Activated naive CD4-positive, alpha-beta T cell treated with anti-CD3 and anti-CD28 coated beads for 36 hours (primary cell): Measurements from ENCODE around the gene ADGB. TPM values are rescaled to one million over a fixed set of nuclear protein-coding genes. Genes with fewer than 3 reads are reported as not detected.
"Not testable (repeated sequence)": the region's sequence is repeated elsewhere in the genome, so short reads cannot be mapped to it uniquely, and the experiment has no call there.

ENCODE experiments used
- CTCF ChIA-PET: fragments of 350-600 bp; sonication (Branson Sonifier 250); formaldehyde crosslinking; loops from one replicate; lab custom pipeline; 2021; ENCODE audit warnings: antibody characterized with exemption; lab: Charles Lee
- DNase-seq: peaks from one replicate; pipeline ENCODE4 v3.0.0-alpha.2; 2020
- H3K27ac Mint-ChIP-seq: one replicate; pipeline ENCODE4 v1.8.0; 2021; ENCODE audit warnings: mild to moderate bottlenecking, mixed read lengths
- H3K27me3 Mint-ChIP-seq: one replicate; pipeline ENCODE4 v1.8.0; 2021; ENCODE audit warnings: low read depth, mixed read lengths
- H3K36me3 Mint-ChIP-seq: one replicate; pipeline ENCODE4 v1.8.0; 2021; ENCODE audit warnings: low read depth, mixed read lengths
- H3K4me1 Mint-ChIP-seq: one replicate; pipeline ENCODE4 v1.8.0; 2021; ENCODE audit warnings: low read depth, mixed read lengths
- H3K4me3 Mint-ChIP-seq: one replicate; pipeline ENCODE4 v1.8.0; 2021; ENCODE audit warnings: mild to moderate bottlenecking, moderate library complexity, mixed read lengths
- H3K9me3 Mint-ChIP-seq: one replicate; pipeline ENCODE4 v1.8.0; 2021; ENCODE audit warnings: mixed read lengths
- intact Hi-C: fragments of 100-400 bp; cut with micrococcal nuclease; formaldehyde crosslinking; loops from one replicate; pipeline ENCODE4 v1.15.1; 2023
- total RNA-seq, 2 experiments: library from RNA; stranded (reverse); gene quantifications; one replicate each; pipeline ENCODE4 v1.2.3, GENCODE V29; 2021

The ADGB gene
- total RNA-seq, 2 experiments from 2014 or later = not detected

DNA sequence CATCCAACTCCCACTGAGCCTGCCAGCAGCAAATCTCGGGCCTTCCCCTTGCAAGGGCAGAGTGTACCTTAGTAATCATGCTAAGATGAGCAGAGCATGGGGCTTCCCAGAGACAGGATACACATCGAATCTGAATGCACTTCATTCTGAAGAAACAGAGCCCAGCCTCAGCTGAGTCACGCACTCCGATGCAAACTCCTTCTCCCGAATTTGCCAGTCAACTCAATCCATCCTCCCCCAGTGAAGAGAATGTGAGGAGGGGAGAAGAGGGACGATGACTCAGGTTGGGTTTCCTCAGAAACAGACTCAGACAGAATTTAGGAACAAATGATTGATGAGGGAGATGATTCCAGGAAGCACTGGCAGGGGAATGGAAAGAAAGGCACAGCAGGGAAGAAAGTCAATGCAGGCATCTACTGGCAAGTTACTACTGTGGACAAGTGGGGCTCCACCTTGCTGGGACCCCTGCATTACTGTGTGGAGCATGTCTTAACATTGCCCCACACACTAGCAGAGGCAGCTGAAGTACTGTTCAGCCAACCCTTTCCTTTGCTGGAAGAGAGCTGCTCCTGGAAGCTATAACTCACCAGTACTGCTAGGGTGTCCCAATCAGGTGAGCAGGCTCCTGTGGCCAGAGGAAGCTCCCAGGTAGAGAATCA is 251.6 kb downstream of the ADGB start:
- Mint-ChIP-seq H3K9me3 (peaks cover 16% of the 10 kb centered on the region), H3K27me3 (peaks cover 7% of the 10 kb centered on the region), H3K4me3 (no peak overlapping the region), H3K36me3 (peaks cover 2% of the 10 kb centered on the region), H3K27ac (peak overlapping the region; percentile 71), H3K4me1 (peaks cover 31% of the 10 kb centered on the region)
- CTCF ChIA-PET = no interaction called here
- DNase-seq = peak; percentile 72
- intact Hi-C loops = loop anchor here (1.0 to 5.0 kb wide), 7 partner anchors 418 to 1297 kb away; partner anchors contain the start of genes EPM2A and SHPRH

DNA sequence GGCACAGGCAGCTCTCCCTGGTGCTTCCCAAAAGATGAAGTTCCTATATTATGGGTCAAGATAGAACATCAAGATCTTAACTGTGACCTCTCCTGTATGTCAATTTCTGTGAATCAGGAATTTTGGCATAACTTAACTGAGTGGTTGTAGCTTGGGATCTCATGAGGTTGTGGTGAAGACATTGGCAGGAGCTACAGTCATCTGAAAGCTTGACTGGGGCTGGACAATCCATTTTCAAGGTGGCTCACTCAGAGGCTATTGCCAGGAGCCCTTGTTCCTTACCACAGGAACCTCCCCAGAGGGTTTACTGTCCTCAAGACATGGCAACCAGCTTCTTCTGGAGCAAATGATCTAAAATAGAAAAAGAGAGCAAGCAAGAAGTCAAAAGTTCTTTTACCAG is 252.2 kb downstream of the ADGB start:
- DNase-seq = no peak
- Mint-ChIP-seq H3K27ac (peak overlapping the region; percentile 57), H3K27me3 (peaks cover 7% of the 10 kb centered on the region), H3K4me3 (no peak overlapping the region), H3K36me3 (peaks cover 2% of the 10 kb centered on the region), H3K9me3 (peaks cover 10% of the 10 kb centered on the region), H3K4me1 (peaks cover 34% of the 10 kb centered on the region)
- intact Hi-C loops = loop anchor here (1.0 to 5.0 kb wide), 7 partner anchors 417 to 1296 kb away; partner anchors contain the start of genes EPM2A and SHPRH
- CTCF ChIA-PET = no interaction called here

DNA sequence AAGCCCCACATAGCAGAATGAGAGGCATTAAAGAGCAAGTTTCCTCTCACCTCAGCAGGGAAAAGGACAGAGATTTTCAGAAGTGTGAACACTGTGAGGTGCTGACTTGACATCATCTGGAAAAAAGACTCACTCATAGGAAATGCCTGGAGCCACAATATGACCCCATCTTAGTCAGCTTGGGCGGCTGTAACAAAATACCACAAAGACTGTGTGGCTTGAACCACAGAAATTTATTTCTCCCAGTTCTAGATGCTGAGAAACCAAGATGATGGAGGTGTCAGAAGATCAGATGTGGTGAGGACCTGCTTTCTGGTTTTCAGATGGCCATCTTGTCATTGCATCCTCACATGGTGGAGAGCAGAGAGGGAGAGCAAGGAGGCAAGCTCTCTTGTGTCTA is 253.1 kb downstream of the ADGB start:
- H3K9me3 Mint-ChIP-seq = peaks cover 7% of the 10 kb centered on the region
- peaks cover 7% of the 10 kb centered on the region for H3K27me3 Mint-ChIP-seq
- peaks cover 37% of the 10 kb centered on the region for H3K4me1 Mint-ChIP-seq
- peaks cover 2% of the 10 kb centered on the region for H3K36me3 Mint-ChIP-seq
- intact Hi-C loops = loop anchor here (1.0 to 5.0 kb wide), 6 partner anchors 98 to 1352 kb away; partner anchors contain the start of genes EPM2A and SHPRH
- H3K27ac Mint-ChIP-seq = peak overlapping the region; percentile 76
- peak; percentile 61 for DNase-seq
- CTCF ChIA-PET = no interaction called here
- H3K4me3 Mint-ChIP-seq = no peak overlapping the region

DNA sequence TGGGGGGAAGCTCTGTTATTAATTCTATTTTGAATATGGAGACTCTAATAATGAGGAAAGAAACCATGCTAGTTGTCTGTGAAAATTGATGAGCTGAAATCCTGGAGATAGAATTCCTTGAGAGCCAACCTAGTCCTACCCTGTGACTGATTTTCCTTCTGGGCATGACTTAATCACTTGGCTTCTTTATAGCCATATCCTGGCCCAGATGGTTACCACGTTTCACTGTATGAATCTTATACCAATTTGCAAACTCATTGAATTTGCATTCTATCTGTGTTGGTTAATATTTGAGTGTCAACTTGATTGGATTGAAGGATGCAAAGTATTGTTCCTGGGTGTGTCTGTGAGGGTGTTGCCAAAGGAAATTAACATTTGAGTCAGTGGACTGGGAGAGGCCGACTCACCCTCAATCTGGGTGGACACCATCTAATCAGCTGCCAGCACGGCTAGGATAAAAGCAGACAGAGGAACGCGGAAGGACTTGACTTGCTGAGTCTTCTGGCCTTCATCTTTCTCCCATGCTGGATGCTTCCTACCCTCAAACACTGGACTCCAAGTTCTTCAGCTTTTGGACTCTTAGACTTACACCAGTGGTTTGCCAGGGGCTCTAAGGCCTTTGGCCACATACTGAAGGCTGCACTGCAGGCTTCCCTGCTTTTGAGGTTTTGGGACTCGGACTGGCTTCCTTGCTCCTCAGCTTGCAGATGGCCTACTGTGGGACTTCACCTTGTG is 255.9 kb downstream of the ADGB start:
- H3K4me1 Mint-ChIP-seq = peaks cover 45% of the 10 kb centered on the region
- H3K36me3 Mint-ChIP-seq, CTCF ChIA-PET, H3K27ac Mint-ChIP-seq, H3K4me3 Mint-ChIP-seq, H3K27me3 Mint-ChIP-seq, H3K9me3 Mint-ChIP-seq, DNase-seq: not testable (repeated sequence)
- intact Hi-C loops = loop anchor here (5.0 kb wide), 3 partner anchors 892 to 1293 kb away; partner anchors contain the start of genes EPM2A and SHPRH

DNA sequence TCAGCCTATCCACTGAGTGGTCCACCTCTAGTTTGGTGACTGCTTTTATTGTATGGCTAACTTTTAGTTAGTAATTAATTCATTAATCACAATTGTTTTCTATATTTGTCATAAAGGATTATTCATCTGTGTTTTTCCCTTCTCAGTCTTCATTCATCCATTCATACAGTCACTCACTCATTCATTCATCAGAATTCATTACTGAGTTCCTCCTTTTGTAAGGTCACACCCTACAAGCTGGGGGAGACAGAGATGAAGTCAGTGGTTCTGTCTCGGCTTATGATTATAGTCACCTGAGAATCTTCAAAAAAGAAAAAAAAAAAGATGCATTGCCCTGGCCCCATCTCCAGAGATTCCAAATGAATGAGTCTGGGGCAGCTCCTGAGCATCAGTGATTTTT is 257.1 kb downstream of the ADGB start:
- H3K27me3 Mint-ChIP-seq = peaks cover 2% of the 10 kb centered on the region
- peaks cover 7% of the 10 kb centered on the region for H3K9me3 Mint-ChIP-seq
- peaks cover 2% of the 10 kb centered on the region for H3K36me3 Mint-ChIP-seq
- peaks cover 36% of the 10 kb centered on the region for H3K4me1 Mint-ChIP-seq
- DNase-seq = no peak
- intact Hi-C loops = loop anchor here (2.0 kb wide), 3 partner anchors 347 to 651 kb away; no protein-coding TSS in a partner anchor
- H3K27ac Mint-ChIP-seq = peak overlapping the region; percentile 78
- no peak overlapping the region for H3K4me3 Mint-ChIP-seq
- CTCF ChIA-PET = interaction anchor here (0.6 to 1.4 kb wide), 2 partner anchors 28 to 123 kb away, joined by 3 to 4 read pairs; no protein-coding TSS in a partner anchor

DNA sequence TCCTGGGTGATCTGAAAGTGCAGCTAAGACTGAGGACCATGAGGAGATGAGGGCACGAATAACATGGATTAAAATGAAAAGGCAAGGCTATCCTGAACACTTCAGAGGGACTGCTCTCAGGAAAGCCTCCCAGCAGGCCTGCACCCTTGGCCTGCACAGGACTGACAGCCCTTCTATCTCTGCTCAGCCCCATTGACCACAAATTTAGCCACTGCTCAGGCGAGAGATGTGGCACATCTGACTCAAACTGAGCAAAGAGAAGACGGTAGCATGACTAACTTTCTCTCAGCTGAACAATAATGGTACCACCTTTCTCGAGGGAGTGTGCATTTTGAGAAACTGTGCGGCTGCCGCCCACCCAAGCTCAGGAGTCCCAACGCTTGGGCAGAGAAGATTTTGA is 257.5 kb downstream of the ADGB start:
- DNase-seq = peak; percentile 22
- H3K27me3 Mint-ChIP-seq = peaks cover 2% of the 10 kb centered on the region
- intact Hi-C loops = loop anchor here (2.0 kb wide), 3 partner anchors 347 to 651 kb away; no protein-coding TSS in a partner anchor
- no peak overlapping the region for H3K27ac Mint-ChIP-seq
- H3K36me3 Mint-ChIP-seq = peaks cover 2% of the 10 kb centered on the region
- CTCF ChIA-PET = interaction anchor here (0.6 to 1.4 kb wide), 2 partner anchors 28 to 123 kb away, joined by 3 to 4 read pairs; no protein-coding TSS in a partner anchor
- peaks cover 7% of the 10 kb centered on the region for H3K9me3 Mint-ChIP-seq
- no peak overlapping the region for H3K4me3 Mint-ChIP-seq
- H3K4me1 Mint-ChIP-seq = peaks cover 32% of the 10 kb centered on the region

DNA sequence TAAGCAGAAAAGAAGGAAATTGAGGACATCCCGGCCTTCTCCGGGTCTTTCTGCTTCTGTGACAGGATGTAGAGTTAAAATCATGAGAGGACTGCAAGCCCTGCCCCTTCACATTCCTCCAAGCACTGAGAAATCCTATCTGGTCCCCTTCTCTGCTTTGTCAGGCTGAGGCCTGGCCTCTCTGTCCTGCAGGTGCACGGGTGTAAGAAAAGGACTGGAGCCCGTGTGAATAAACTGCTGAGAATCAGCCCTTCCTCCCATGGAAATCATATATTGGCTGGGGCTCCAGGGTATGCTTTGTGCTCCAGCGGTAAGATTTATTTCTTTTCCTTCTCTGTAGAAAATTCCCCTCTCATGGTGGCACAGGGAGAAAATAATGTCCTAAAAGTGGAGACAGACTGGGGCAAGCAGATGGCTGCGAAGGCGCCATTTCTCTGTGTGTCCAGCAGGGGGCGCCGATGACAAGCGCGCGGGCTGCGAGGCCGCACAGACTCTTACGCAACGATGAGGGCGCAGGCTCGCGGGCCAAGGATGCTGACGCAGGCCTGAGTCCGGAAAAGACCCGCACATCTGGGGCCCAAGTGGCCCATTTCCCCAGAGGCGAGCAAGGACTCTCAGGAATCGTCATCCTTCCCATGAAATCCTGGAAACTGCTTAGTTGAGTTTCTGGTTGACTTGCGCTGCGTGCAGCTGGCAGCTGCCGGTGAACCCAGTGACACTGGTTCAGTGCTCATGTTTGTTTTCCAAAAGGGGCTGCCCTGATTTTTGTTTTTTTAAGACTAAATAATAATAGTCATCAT is 258.6 kb downstream of the ADGB start:
- intact Hi-C loops = loop anchor here (1.0 to 2.0 kb wide), 8 partner anchors 93 to 1607 kb away; no protein-coding TSS in a partner anchor
- no peak overlapping the region for H3K4me3 Mint-ChIP-seq
- H3K27me3 Mint-ChIP-seq = peaks cover 2% of the 10 kb centered on the region
- peak; percentile 84 for DNase-seq
- peaks cover 21% of the 10 kb centered on the region for H3K4me1 Mint-ChIP-seq
- H3K36me3 Mint-ChIP-seq = peaks cover under 1% of the 10 kb centered on the region
- no peak overlapping the region for H3K27ac Mint-ChIP-seq
- CTCF ChIA-PET = interaction anchor here (0.9 to 1.9 kb wide), 3 partner anchors 12 to 1308 kb away, joined by 3 to 5 read pairs (median 5); no protein-coding TSS in a partner anchor
- H3K9me3 Mint-ChIP-seq = peaks cover 6% of the 10 kb centered on the region

DNA sequence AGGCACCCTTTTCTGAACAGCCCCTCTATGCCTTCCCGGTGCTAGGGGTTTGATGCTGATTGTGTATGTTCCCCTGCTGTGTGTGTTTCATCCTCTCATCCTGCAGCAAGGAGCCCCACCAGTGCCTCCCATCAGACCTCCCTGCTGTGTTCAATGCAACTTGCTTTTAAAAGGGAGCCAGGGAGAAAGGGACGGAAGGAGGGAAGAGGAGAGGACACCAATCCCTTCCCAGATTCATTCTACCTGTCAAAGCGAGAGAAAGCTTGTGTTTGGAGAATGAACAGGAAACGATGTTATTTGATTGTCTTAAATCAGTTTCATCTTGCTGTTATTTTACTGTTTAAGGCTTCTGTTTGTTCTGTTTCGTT is 259.2 kb downstream of the ADGB start:
- peak overlapping the region; percentile 30 for H3K27ac Mint-ChIP-seq
- peaks cover 15% of the 10 kb centered on the region for H3K4me1 Mint-ChIP-seq
- peaks cover 2% of the 10 kb centered on the region for H3K27me3 Mint-ChIP-seq
- no peak for DNase-seq
- intact Hi-C loops = loop anchor here (1.0 to 2.0 kb wide), 8 partner anchors 92 to 1606 kb away; no protein-coding TSS in a partner anchor
- no peaks in the 10 kb centered on the region for H3K36me3 Mint-ChIP-seq
- CTCF ChIA-PET = interaction anchor here (0.9 to 1.9 kb wide), 3 partner anchors 12 to 1308 kb away, joined by 3 to 5 read pairs (median 5); no protein-coding TSS in a partner anchor
- peak overlapping the region; percentile 41 for H3K4me3 Mint-ChIP-seq
- no peaks in the 10 kb centered on the region for H3K9me3 Mint-ChIP-seq

DNA sequence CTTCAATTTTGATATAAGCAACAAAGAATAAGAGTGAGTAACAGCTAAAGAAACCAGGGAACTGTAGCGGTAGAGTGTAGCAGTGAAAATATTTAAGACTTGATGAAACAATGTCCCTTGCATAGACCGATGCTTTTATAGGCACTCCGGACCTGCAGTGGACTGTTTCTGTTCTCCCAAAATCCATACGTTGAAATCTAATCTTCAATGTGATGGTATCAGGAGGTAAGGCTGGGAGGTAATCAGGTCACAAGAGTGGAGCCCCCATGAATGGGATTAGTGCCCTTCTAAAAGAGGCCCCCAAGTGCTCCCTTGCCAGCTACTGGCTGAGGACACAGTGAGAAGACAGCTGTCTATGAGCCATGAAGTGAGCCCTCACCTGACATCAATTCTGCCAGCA is 260.4 kb downstream of the ADGB start:
- CTCF ChIA-PET = interaction anchor here (1.9 kb wide), 1 partner anchor 10 kb away, joined by 5 read pairs; no protein-coding TSS in a partner anchor
- H3K4me3 Mint-ChIP-seq = no peak overlapping the region

DNA sequence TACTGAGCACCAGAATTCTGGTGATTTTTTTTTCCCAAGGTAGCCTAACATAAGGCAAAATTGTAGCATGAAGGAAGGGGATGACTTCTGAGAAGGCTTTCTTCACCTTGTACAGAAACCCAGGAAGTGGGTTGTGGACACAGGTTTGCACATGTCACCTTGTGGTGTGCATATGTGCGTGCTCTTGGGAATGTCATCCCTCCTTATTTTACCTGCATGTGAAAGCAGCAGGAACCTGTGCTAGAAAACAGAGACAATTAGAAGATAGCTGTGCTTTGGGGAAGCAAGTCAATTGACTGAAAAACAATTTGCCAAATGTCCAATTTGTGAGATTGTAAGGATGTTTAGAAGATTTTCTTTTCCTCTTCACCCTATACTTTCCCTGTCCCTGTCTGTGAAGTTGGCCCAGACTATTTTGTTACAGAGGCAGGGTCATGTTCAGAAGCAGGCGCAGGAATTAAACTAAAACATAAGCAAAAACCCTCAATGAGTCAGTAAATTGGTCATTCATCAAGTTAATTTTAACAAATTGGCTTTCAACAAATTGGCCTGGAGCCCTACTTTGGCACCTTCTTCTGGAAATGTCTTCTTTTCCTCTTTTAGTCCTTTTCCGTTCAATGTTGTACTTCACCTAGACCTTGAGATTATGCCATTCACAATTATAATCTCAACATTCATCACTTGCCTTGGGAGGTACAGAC is 261.2 kb downstream of the ADGB start:
- DNase-seq = no peak
- no peaks in the 10 kb centered on the region for H3K9me3 Mint-ChIP-seq
- peaks cover 15% of the 10 kb centered on the region for H3K4me1 Mint-ChIP-seq
- intact Hi-C loops = no loop called here
- no peaks in the 10 kb centered on the region for H3K36me3 Mint-ChIP-seq
- no peak overlapping the region for H3K4me3 Mint-ChIP-seq
- no peak overlapping the region for H3K27ac Mint-ChIP-seq
- H3K27me3 Mint-ChIP-seq = peaks cover 2% of the 10 kb centered on the region
- CTCF ChIA-PET = no interaction called here

More for the DNA sequence above, 260.4 kb downstream of the ADGB start:
- no peaks in the 10 kb centered on the region for H3K36me3 Mint-ChIP-seq
- no peak overlapping the region for H3K27ac Mint-ChIP-seq
- intact Hi-C loops = no loop called here
- H3K9me3 Mint-ChIP-seq = no peaks in the 10 kb centered on the region
- no peak for DNase-seq
- peaks cover 2% of the 10 kb centered on the region for H3K27me3 Mint-ChIP-seq
- H3K4me1 Mint-ChIP-seq = peaks cover 15% of the 10 kb centered on the region

DNA sequence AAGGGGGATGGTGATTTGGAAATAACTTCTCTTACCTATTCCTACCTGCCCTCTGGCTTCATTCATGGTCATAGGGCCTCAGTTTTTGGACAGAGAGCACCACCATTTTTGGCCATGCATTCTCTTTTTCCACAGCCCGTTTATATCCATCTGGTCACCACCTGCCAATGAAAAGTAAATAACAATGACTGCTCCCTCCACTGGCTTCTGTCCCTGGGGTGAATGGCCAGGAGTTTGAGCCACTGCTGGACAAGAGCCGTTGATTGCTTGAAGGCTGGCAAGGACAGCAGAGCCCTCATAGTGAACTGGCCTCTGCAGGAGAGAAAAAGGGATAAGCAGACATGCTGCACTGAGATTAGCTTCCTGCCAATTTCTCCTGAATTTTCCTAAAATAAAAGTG is 261.8 kb downstream of the ADGB start:
- H3K9me3 Mint-ChIP-seq = no peaks in the 10 kb centered on the region
- H3K27me3 Mint-ChIP-seq = peaks cover 2% of the 10 kb centered on the region
- intact Hi-C loops = no loop called here
- H3K4me3 Mint-ChIP-seq = no peak overlapping the region
- H3K4me1 Mint-ChIP-seq = peaks cover 13% of the 10 kb centered on the region
- H3K27ac Mint-ChIP-seq = no peak overlapping the region
- DNase-seq = no peak
- CTCF ChIA-PET = no interaction called here
- no peaks in the 10 kb centered on the region for H3K36me3 Mint-ChIP-seq
